Ishikawa (cell line): ENCODE data around the gene RABL6.

ENCODE experiments used
- CEBPB ChIP-seq: IDR thresholded peaks from 2 replicates; pipeline ENCODE4 v1.6.1; 2012
- EGR1 ChIP-seq: IDR thresholded peaks from 2 replicates; pipeline ENCODE4 v1.6.1; 2012
- EP300 ChIP-seq: IDR thresholded peaks from 2 replicates; pipeline ENCODE4 v1.6.1; 2012; ENCODE audit warnings: borderline replicate concordance
- MAX ChIP-seq: IDR thresholded peaks from 2 replicates; pipeline ENCODE4 v1.6.1; 2012
- REST ChIP-seq: IDR thresholded peaks from 2 replicates; pipeline ENCODE4 v1.6.1; 2012; ENCODE audit warnings: low read depth, mild to moderate bottlenecking
- TAF1 ChIP-seq: IDR thresholded peaks from 2 replicates; pipeline ENCODE4 v1.6.1; 2012; ENCODE audit warnings: low read depth, mild to moderate bottlenecking
- TEAD4 ChIP-seq: IDR thresholded peaks from 2 replicates; pipeline ENCODE4 v1.6.1; 2012
- YY1 ChIP-seq: IDR thresholded peaks from 2 replicates; pipeline ENCODE4 v1.6.1; 2012; ENCODE audit warnings: low read depth

- TF ChIP-seq CEBPB = no peak
- no peak for TF ChIP-seq EP300
- TF ChIP-seq TEAD4 = no peak
- no peak for TF ChIP-seq EGR1
- TF ChIP-seq YY1 = no peak
- no peak for TF ChIP-seq REST
- no peak for TF ChIP-seq MAX
- no peak for TF ChIP-seq TAF1
Measured at GRCh38 chr9:136827794-136828473, 20.2 kb downstream of the RABL6 start.
